Breast epithelium (tissue), 3 donors: Measurements from ENCODE around the gene GPR108.

Experiments
- CTCF ChIP-seq, 3 donors: fragments of 450-650 bp; IDR thresholded peaks; one replicate each; pipeline ENCODE4 v1.5.1; 2016 to 2017; ENCODE audit warnings: antibody characterized with exemption in 3 of 3, mild to moderate bottlenecking in 3 of 3, moderate library complexity in 3 of 3
- POLR2A ChIP-seq: fragments of 450-650 bp; IDR thresholded peaks from one replicate; pipeline ENCODE4 v1.6.1; 2016; ENCODE audit warnings: antibody characterized with exemption, mild to moderate bottlenecking, moderate library complexity

GRCh38 chr19:6693681-6694080, 43.7 kb downstream of the GPR108 start:
- TF ChIP-seq POLR2A (no peak), CTCF (IDR thresholded peaks at IDR 0.05) (no peak)
